LNCAP (cell line): Measurements from ENCODE around the gene MYH14.

Experiments
- TF ChIP-seq, protein P1 (sequence below): fragments of 450-650 bp; IDR thresholded peaks from 2 replicates; pipeline ENCODE4 v1.5.1; 2017; ENCODE audit warnings: mild to moderate bottlenecking

MYH14 gene

GRCh38 chr19:50318438-50318837 lies 115.0 kb downstream of the MYH14 start:
- TF ChIP-seq, protein P1, sequence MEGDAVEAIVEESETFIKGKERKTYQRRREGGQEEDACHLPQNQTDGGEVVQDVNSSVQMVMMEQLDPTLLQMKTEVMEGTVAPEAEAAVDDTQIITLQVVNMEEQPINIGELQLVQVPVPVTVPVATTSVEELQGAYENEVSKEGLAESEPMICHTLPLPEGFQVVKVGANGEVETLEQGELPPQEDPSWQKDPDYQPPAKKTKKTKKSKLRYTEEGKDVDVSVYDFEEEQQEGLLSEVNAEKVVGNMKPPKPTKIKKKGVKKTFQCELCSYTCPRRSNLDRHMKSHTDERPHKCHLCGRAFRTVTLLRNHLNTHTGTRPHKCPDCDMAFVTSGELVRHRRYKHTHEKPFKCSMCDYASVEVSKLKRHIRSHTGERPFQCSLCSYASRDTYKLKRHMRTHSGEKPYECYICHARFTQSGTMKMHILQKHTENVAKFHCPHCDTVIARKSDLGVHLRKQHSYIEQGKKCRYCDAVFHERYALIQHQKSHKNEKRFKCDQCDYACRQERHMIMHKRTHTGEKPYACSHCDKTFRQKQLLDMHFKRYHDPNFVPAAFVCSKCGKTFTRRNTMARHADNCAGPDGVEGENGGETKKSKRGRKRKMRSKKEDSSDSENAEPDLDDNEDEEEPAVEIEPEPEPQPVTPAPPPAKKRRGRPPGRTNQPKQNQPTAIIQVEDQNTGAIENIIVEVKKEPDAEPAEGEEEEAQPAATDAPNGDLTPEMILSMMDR, result no peak

GRCh38 chr19:50319156-50319555 lies 115.7 kb downstream of the MYH14 start:
- TF ChIP-seq, protein P1, result no peak

- TF ChIP-seq, protein P1, result no peak
Measured at GRCh38 chr19:50320051-50320450, 116.6 kb downstream of the MYH14 start.

DNA sequence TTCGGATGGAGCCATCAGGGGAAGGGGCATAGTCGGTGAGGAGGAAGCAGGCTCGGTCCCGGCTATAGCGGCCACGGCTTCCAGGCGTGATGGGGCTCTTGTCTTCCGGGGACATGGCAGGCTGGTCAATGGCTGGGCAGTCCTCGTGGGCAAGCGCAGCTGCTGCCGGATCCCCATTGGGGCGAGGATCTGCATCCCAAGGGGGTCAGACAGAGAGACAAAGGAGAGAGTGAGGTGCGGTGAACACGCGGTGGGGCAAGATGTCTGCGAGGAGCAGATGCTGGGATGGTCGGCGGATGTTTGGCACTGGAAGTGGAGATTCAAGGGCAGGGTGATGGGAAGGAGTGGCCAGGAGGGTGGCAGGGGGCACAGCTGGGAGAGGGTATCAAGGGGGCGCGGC lies 117.2 kb downstream of the MYH14 start:
- TF ChIP-seq, protein P1, result no peak

DNA sequence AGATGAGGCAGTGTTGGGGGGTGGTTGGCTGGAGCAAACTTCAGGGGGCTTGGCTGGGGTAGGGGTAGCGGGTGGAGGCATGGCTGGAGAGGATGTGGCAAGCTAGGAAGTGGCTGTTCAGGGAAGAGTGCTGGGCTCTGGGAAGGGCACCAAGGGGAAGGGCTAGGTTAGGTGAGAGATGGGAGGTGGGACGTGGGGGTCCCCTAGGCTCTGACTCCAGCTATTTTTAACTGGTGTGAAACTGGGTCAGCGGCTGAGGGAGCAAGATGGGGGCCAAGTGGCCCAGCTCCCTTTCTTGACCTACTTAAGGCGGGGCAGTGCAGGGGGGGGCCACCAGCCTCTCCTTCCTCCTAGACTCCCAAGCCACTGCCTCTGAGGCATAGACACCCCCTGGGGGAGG lies 118.4 kb downstream of the MYH14 start:
- TF ChIP-seq, protein P1, result no peak

GRCh38 chr19:50322234-50322633 lies 118.8 kb downstream of the MYH14 start:
- TF ChIP-seq, protein P1, result no peak

- TF ChIP-seq, protein P1, result no peak
Measured at GRCh38 chr19:50322931-50323781, 119.7 kb downstream of the MYH14 start.
